Stimulated activated naive CD8-positive, alpha-beta T cell treated with anti-CD3 and anti-CD28 coated beads, Interleukin-15, Interleukin-2, amounts not matched to agents 100 ng/mL and 50 ng/mL, for 24 hours (primary cell): ENCODE data around the gene SKAP1.
A peak's percentile ranks its signal among the peaks of the same experiment; 100 is the strongest.
"Not testable (repeated sequence)": the region's sequence is repeated elsewhere in the genome, so short reads cannot be mapped to it uniquely, and the experiment has no call there.

Experiments used
- H3K27ac Mint-ChIP-seq: one replicate; pipeline ENCODE4 v1.8.0; 2021; ENCODE audit warnings: mild to moderate bottlenecking, mixed read lengths
- H3K27me3 Mint-ChIP-seq: one replicate; pipeline ENCODE4 v1.8.0; 2021; ENCODE audit warnings: mixed read lengths
- H3K36me3 Mint-ChIP-seq: one replicate; pipeline ENCODE4 v1.8.0; 2021; ENCODE audit warnings: low read depth, mixed read lengths
- H3K4me1 Mint-ChIP-seq: one replicate; pipeline ENCODE4 v1.8.0; 2021; ENCODE audit warnings: low read depth, mixed read lengths
- H3K4me3 Mint-ChIP-seq: one replicate; pipeline ENCODE4 v1.8.0; 2021; ENCODE audit warnings: mild to moderate bottlenecking, mixed read lengths
- H3K9me3 Mint-ChIP-seq: one replicate; pipeline ENCODE4 v1.8.0; 2021; ENCODE audit warnings: mixed read lengths

SKAP1 gene

GRCh38 chr17:48459070-48459844 lies 29.2 kb upstream of the SKAP1 start:
- Mint-ChIP-seq H3K27me3 (peaks cover 1% of the 10 kb centered on the region), H3K27ac (no peak overlapping the region), H3K36me3 (no peaks in the 10 kb centered on the region), H3K9me3 (no peaks in the 10 kb centered on the region), H3K4me3 (no peak overlapping the region), H3K4me1 (peaks cover 35% of the 10 kb centered on the region)

- H3K4me1 Mint-ChIP-seq: peaks cover 49% of the 10 kb centered on the region
- H3K27ac Mint-ChIP-seq: no peak overlapping the region
- H3K27me3 Mint-ChIP-seq: no peaks in the 10 kb centered on the region
- no peaks in the 10 kb centered on the region for H3K36me3 Mint-ChIP-seq
- H3K4me3 Mint-ChIP-seq: peak overlapping the region; percentile 60
- no peaks in the 10 kb centered on the region for H3K9me3 Mint-ChIP-seq
These were observed 27.2 kb upstream of the SKAP1 start for GRCh38 chr17:48457080-48457836.

GRCh38 chr17:48456589-48456988 lies 26.6 kb upstream of the SKAP1 start:
- Mint-ChIP-seq H3K27ac (no peak overlapping the region), H3K4me3 (peak overlapping the region; percentile 60), H3K9me3 (no peaks in the 10 kb centered on the region), H3K27me3 (no peaks in the 10 kb centered on the region), H3K4me1 (peaks cover 56% of the 10 kb centered on the region), H3K36me3 (no peaks in the 10 kb centered on the region)

GRCh38 chr17:48455791-48456190 lies 25.8 kb upstream of the SKAP1 start:
- no peak overlapping the region for H3K4me3 Mint-ChIP-seq
- no peaks in the 10 kb centered on the region for H3K36me3 Mint-ChIP-seq
- H3K27me3 Mint-ChIP-seq: no peaks in the 10 kb centered on the region
- no peak overlapping the region for H3K27ac Mint-ChIP-seq
- peaks cover 60% of the 10 kb centered on the region for H3K4me1 Mint-ChIP-seq
- no peaks in the 10 kb centered on the region for H3K9me3 Mint-ChIP-seq

GRCh38 chr17:48453447-48453846 lies 23.4 kb upstream of the SKAP1 start:
- peak overlapping the region; percentile 88 for H3K27ac Mint-ChIP-seq
- peak overlapping the region; percentile 42 for H3K4me3 Mint-ChIP-seq
- no peaks in the 10 kb centered on the region for H3K9me3 Mint-ChIP-seq
- peaks cover 59% of the 10 kb centered on the region for H3K4me1 Mint-ChIP-seq
- no peaks in the 10 kb centered on the region for H3K36me3 Mint-ChIP-seq
- H3K27me3 Mint-ChIP-seq: no peaks in the 10 kb centered on the region

- Mint-ChIP-seq H3K27ac (no peak overlapping the region), H3K36me3 (no peaks in the 10 kb centered on the region), H3K9me3 (no peaks in the 10 kb centered on the region), H3K27me3 (no peaks in the 10 kb centered on the region), H3K4me3 (no peak overlapping the region), H3K4me1 (peaks cover 49% of the 10 kb centered on the region)
These were observed 21.5 kb upstream of the SKAP1 start for GRCh38 chr17:48451489-48451888.

GRCh38 chr17:48449335-48449734 lies 19.3 kb upstream of the SKAP1 start:
- not testable (repeated sequence) for H3K4me3 Mint-ChIP-seq, H3K36me3 Mint-ChIP-seq, H3K27me3 Mint-ChIP-seq, H3K9me3 Mint-ChIP-seq, H3K27ac Mint-ChIP-seq
- peaks cover 57% of the 10 kb centered on the region for H3K4me1 Mint-ChIP-seq

GRCh38 chr17:48445248-48445620 lies 15.2 kb upstream of the SKAP1 start:
- Mint-ChIP-seq H3K27me3 (no peaks in the 10 kb centered on the region), H3K9me3 (peaks cover 10% of the 10 kb centered on the region), H3K36me3 (peaks cover 4% of the 10 kb centered on the region), H3K4me1 (peaks cover 63% of the 10 kb centered on the region), H3K27ac (no peak overlapping the region), H3K4me3 (peak overlapping the region; percentile 66)

GRCh38 chr17:48444516-48445247 lies 14.7 kb upstream of the SKAP1 start:
- Mint-ChIP-seq H3K4me3 (peak overlapping the region; percentile 66), H3K4me1 (peaks cover 69% of the 10 kb centered on the region), H3K36me3 (peaks cover 4% of the 10 kb centered on the region), H3K27ac (peak overlapping the region; percentile 80), H3K27me3 (no peaks in the 10 kb centered on the region), H3K9me3 (peaks cover 10% of the 10 kb centered on the region)

- Mint-ChIP-seq H3K27ac (peak overlapping the region; percentile 80), H3K36me3 (peaks cover 4% of the 10 kb centered on the region), H3K4me1 (peaks cover 78% of the 10 kb centered on the region), H3K27me3 (no peaks in the 10 kb centered on the region), H3K4me3 (peak overlapping the region; percentile 66), H3K9me3 (peaks cover 10% of the 10 kb centered on the region)
These were observed 13.7 kb upstream of the SKAP1 start for GRCh38 chr17:48443712-48444111.

- Mint-ChIP-seq H3K4me3 (peak overlapping the region; percentile 23), H3K9me3 (peaks cover 10% of the 10 kb centered on the region), H3K27me3 (no peaks in the 10 kb centered on the region), H3K36me3 (peaks cover 4% of the 10 kb centered on the region), H3K4me1 (peaks cover 87% of the 10 kb centered on the region), H3K27ac (peak overlapping the region; percentile 73)
These were observed 12.8 kb upstream of the SKAP1 start for GRCh38 chr17:48442819-48443218.

GRCh38 chr17:48441862-48442261 lies 11.8 kb upstream of the SKAP1 start:
- H3K4me3 Mint-ChIP-seq: peak overlapping the region; percentile 28
- H3K4me1 Mint-ChIP-seq: peaks cover 97% of the 10 kb centered on the region

GRCh38 chr17:48441231-48441711 lies 11.3 kb upstream of the SKAP1 start:
- Mint-ChIP-seq H3K9me3 (peaks cover 10% of the 10 kb centered on the region), H3K4me1 (peaks cover 97% of the 10 kb centered on the region), H3K4me3 (peak overlapping the region; percentile 28)

More at GRCh38 chr17:48441862-48442261, 11.8 kb upstream of the SKAP1 start:
- peak overlapping the region; percentile 95 for H3K27ac Mint-ChIP-seq
- peaks cover 10% of the 10 kb centered on the region for H3K9me3 Mint-ChIP-seq
- peaks cover 4% of the 10 kb centered on the region for H3K36me3 Mint-ChIP-seq
- H3K27me3 Mint-ChIP-seq: no peaks in the 10 kb centered on the region

GRCh38 chr17:48440669-48441068 lies 10.7 kb upstream of the SKAP1 start:
- peaks cover 4% of the 10 kb centered on the region for H3K36me3 Mint-ChIP-seq
- no peaks in the 10 kb centered on the region for H3K27me3 Mint-ChIP-seq
- H3K4me3 Mint-ChIP-seq: peak overlapping the region; percentile 28
- peaks cover 10% of the 10 kb centered on the region for H3K9me3 Mint-ChIP-seq
- H3K4me1 Mint-ChIP-seq: peaks cover 96% of the 10 kb centered on the region
- peak overlapping the region; percentile 95 for H3K27ac Mint-ChIP-seq

More at GRCh38 chr17:48441231-48441711, 11.3 kb upstream of the SKAP1 start:
- Mint-ChIP-seq H3K27ac (peak overlapping the region; percentile 95), H3K27me3 (no peaks in the 10 kb centered on the region), H3K36me3 (peaks cover 4% of the 10 kb centered on the region)
